Naive thymus-derived CD8-positive, alpha-beta T cell (primary cell): ENCODE data around the gene TRAF7. TPM values are rescaled to one million over a fixed set of nuclear protein-coding genes. Genes with fewer than 3 reads are reported as not detected.
"Not testable (repeated sequence)": the region's sequence is repeated elsewhere in the genome, so short reads cannot be mapped to it uniquely, and the experiment has no call there.

Experiments
- ATAC-seq, 2 donors: fragments of 150-1000 bp; cut with Tn5 transposase in 1 of 2; sonication (Bioruptor Pico), chemical (Tn5 transposase) in 1 of 2; 1 replicate in 1 of 2; 2 replicates in 1 of 2; pipeline ENCODE4 v1.10.0; 2021; ENCODE audit warnings: mild to moderate bottlenecking in 2 of 2, moderate library complexity in 2 of 2
- POLR2A ChIA-PET: fragments of 350-600 bp; sonication (Branson Sonifier 250); formaldehyde crosslinking; loops from one replicate; lab custom pipeline; 2021; ENCODE audit warnings: antibody characterized with exemption; lab: Charles Lee
- DNase-seq, 10 donors: peaks; one replicate each; pipeline versions ENCODE4 v3.0.0 to v3.0.0-alpha.2; 2020 to 2022
- H3K27ac Mint-ChIP-seq, 10 donors: one replicate each; pipeline ENCODE4 v1.8.0; 2020 to 2022; ENCODE audit warnings: mild to moderate bottlenecking in 10 of 10, mixed read lengths in 10 of 10, moderate library complexity in 4 of 10, inconsistent platforms in 1 of 10
- H3K27me3 Mint-ChIP-seq, 5 donors: one replicate each; pipeline ENCODE4 v1.8.0; 2021 to 2022; ENCODE audit warnings: mixed read lengths in 5 of 5
- H3K36me3 Mint-ChIP-seq, 3 donors: one replicate each; pipeline ENCODE4 v1.8.0; 2020 to 2022; ENCODE audit warnings: mixed read lengths in 3 of 3, mild to moderate bottlenecking in 2 of 3, inconsistent platforms in 1 of 3
- H3K4me1 Mint-ChIP-seq, 4 donors: one replicate each; pipeline ENCODE4 v1.8.0; 2021 to 2022; ENCODE audit warnings: mixed read lengths in 4 of 4
- H3K4me3 Mint-ChIP-seq, 10 donors: one replicate each; pipeline ENCODE4 v1.8.0; 2020 to 2022; ENCODE audit warnings: mild to moderate bottlenecking in 10 of 10, mixed read lengths in 10 of 10, moderate library complexity in 6 of 10, inconsistent platforms in 1 of 10
- H3K9me3 Mint-ChIP-seq, 9 donors: one replicate each; pipeline ENCODE4 v1.8.0; 2020 to 2022; ENCODE audit warnings: mixed read lengths in 9 of 9, mild to moderate bottlenecking in 3 of 9, inconsistent platforms in 1 of 9, moderate library complexity in 1 of 9
- polyA plus RNA-seq, 3 donors: library from polyadenylated mRNA; unstranded; fragments of 300-500 nt; fragmentation: Illumina TruSeq; gene quantifications; one replicate each; pipeline ENCODE4 v1.2.3, GENCODE V29; 2021
- total RNA-seq, 8 experiments: library from RNA in 2 of 8; stranded (reverse) in 2 of 8; gene quantifications; one replicate each; pipeline ENCODE4 v1.2.3 and lab custom pipeline; 2021 to 2026

Gene TRAF7
- total and polyA plus RNA-seq, 5 experiments from 2014 or later, result 3.5 to 39.5 (median 8.8) TPM

GRCh38 chr16:2124694-2125444 is 30.7 kb upstream of the TRAF7 start:
- Mint-ChIP-seq H3K27ac (peak overlapping the region in 4 of 10 donors; percentile 36 to 68 (median 45)), H3K4me1 (peaks cover 21 to 38% (median 25%) of the 10 kb centered on the region in 4 donors)
- DNase-seq, H3K9me3 Mint-ChIP-seq, POLR2A ChIA-PET, H3K36me3 Mint-ChIP-seq, H3K4me3 Mint-ChIP-seq, H3K27me3 Mint-ChIP-seq, ATAC-seq: not testable (repeated sequence)

- POLR2A ChIA-PET, result interaction anchor here (1.1 kb wide), 1 partner anchor 22 kb away, joined by 3 read pairs; the partner anchor contains the start of gene RAB26
- H3K4me1 Mint-ChIP-seq, result peaks cover 17 to 33% (median 20%) of the 10 kb centered on the region in 4 donors
- not testable (repeated sequence) for ATAC-seq, H3K36me3 Mint-ChIP-seq, H3K9me3 Mint-ChIP-seq, H3K27me3 Mint-ChIP-seq, DNase-seq, H3K4me3 Mint-ChIP-seq
- H3K27ac Mint-ChIP-seq, result peak overlapping the region in 3 of 10 donors; percentile 40 to 69 (median 68)
Measured at GRCh38 chr16:2125609-2126008, 30.0 kb upstream of the TRAF7 start.

DNA sequence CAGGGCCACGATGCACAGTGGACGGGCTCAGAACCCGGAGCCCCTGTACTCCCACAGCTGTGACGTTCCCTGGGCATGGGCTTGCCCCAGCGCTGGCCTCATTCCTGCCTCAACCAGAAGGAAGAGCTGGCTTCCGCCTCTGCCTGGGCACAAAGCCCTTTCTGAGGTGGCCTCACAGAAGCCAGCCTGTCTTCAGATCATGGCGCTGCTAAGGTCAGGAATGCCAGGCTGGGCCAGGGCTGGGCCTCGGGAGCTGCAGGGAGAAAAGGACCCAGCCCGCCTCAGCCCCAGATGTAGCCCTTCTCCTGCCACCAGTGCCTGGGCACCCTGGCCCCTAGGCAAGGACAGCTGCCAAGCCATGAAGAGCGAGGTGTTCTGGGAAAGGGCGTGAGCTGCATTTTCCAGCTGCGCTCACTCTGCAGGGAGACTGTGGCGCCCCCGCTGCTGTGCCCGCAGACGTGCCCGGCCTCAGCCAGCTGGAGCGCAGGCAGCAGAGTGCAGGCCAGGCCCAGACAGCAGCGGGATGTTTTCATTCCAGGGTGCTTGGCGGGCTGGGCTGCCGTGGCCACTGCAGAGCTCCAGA is 29.3 kb upstream of the TRAF7 start:
- H3K36me3 Mint-ChIP-seq, H3K4me3 Mint-ChIP-seq, ATAC-seq, DNase-seq, H3K27me3 Mint-ChIP-seq, H3K9me3 Mint-ChIP-seq: not testable (repeated sequence)
- Mint-ChIP-seq H3K4me1 (peaks cover 14 to 35% (median 18%) of the 10 kb centered on the region in 4 donors), H3K27ac (peak overlapping the region in 1 of 10 donors; percentile 48)
- POLR2A ChIA-PET, result interaction anchor here (0.6 to 1.1 kb wide), 2 partner anchors 22 to 116 kb away, joined by 3 to 4 read pairs; partner anchors contain the start of gene RAB26

GRCh38 chr16:2126928-2127556 is 28.5 kb upstream of the TRAF7 start:
- Mint-ChIP-seq H3K4me3 (peak overlapping the region in 3 of 10 donors; percentile 21 to 67 (median 33)), H3K27ac (peak overlapping the region in 7 of 10 donors; percentile 25 to 84 (median 64)), H3K4me1 (peaks cover 13 to 34% (median 17%) of the 10 kb centered on the region in 4 donors)
- H3K9me3 Mint-ChIP-seq, H3K36me3 Mint-ChIP-seq, H3K27me3 Mint-ChIP-seq: not testable (repeated sequence)
- ATAC-seq (peak; percentile 11 to 12), DNase-seq (peak in 4 of 10 donors; percentile 21 to 45 (median 37))
- POLR2A ChIA-PET, result interaction anchor here (1.1 kb wide), 1 partner anchor 21 kb away, joined by 3 read pairs; the partner anchor contains the start of gene RAB26

DNA sequence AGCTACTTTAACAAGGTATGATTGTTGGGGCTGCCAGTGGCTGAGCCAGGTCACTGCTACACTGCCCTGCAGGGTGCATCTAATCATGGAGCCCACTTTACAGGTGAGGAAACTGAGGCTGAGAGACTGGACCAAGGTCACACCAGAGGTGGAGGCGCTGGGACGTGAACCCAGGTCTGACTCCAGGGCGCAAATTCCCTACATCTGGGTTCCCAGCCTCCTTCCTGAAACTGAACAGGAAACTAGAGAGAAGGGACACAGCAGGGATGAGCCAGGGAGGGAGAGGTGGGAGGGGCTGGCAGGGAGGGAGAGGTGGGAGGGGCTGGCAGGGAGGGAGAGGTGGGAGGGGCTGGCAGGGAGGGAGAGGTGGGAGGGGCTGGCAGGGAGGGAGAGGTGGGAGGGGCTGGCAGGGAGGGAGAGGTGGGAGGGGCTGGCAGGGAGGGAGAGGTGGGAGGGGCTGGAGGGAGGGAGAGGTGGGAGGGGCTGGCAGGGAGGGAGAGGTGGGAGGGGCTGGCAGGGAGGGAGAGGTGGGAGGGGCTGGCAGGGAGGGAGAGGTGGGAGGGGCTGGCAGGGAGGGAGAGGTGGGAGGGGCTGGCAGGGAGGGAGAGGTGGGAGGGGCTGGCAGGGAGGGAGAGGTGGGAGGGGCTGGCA is 27.8 kb upstream of the TRAF7 start:
- DNase-seq, result peak in 2 of 10 donors; percentile 23
- H3K9me3 Mint-ChIP-seq, POLR2A ChIA-PET, ATAC-seq, H3K36me3 Mint-ChIP-seq, H3K27me3 Mint-ChIP-seq: not testable (repeated sequence)
- H3K27ac Mint-ChIP-seq, result peak overlapping the region in 2 of 10 donors; percentile 72 to 80
- peaks cover 13 to 34% (median 16%) of the 10 kb centered on the region in 4 donors for H3K4me1 Mint-ChIP-seq
- H3K4me3 Mint-ChIP-seq, result peak overlapping the region in 2 of 10 donors; percentile 21 to 67

DNA sequence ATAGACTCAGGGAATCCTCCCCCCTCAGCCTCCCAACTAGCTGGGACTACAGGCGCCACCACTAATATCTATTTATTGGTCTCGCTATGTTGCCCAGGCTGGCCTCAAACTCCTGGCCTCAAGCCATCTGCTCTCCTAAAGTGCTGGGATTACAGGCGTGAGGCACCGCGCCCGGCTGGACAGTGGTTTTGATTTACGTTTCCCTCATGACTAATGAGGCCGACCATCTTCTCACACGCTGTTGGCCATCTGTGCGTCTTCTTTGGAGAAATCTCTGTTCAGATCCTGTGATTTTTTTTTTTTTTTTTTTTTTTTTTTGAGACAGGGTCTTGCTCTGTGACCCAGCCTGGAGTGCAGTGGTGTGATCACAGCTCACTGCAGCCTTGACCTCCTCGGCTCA is 26.3 kb upstream of the TRAF7 start:
- H3K36me3 Mint-ChIP-seq, H3K27ac Mint-ChIP-seq, H3K9me3 Mint-ChIP-seq, DNase-seq, POLR2A ChIA-PET, H3K27me3 Mint-ChIP-seq, ATAC-seq: not testable (repeated sequence)
- Mint-ChIP-seq H3K4me3 (peak overlapping the region in 2 of 10 donors; percentile 14 to 84), H3K4me1 (peaks cover 13 to 36% (median 16%) of the 10 kb centered on the region in 4 donors)

- not testable (repeated sequence) for H3K36me3 Mint-ChIP-seq, DNase-seq, H3K27ac Mint-ChIP-seq, ATAC-seq, H3K27me3 Mint-ChIP-seq, H3K9me3 Mint-ChIP-seq, H3K4me3 Mint-ChIP-seq
- POLR2A ChIA-PET, result interaction anchor here (0.6 kb wide), 1 partner anchor 256 kb away, joined by 4 read pairs; no protein-coding TSS in a partner anchor
- H3K4me1 Mint-ChIP-seq, result peaks cover 13 to 34% (median 17%) of the 10 kb centered on the region in 4 donors
Measured at GRCh38 chr16:2129890-2130447, 25.6 kb upstream of the TRAF7 start.

GRCh38 chr16:2133797-2134196 is 21.8 kb upstream of the TRAF7 start:
- H3K27me3 Mint-ChIP-seq, H3K36me3 Mint-ChIP-seq, POLR2A ChIA-PET, H3K9me3 Mint-ChIP-seq, H3K27ac Mint-ChIP-seq, DNase-seq, ATAC-seq: not testable (repeated sequence)
- Mint-ChIP-seq H3K4me3 (peak overlapping the region in 2 of 10 donors; percentile 32 to 58), H3K4me1 (peaks cover 7 to 18% (median 11%) of the 10 kb centered on the region in 4 donors)

- Mint-ChIP-seq H3K27ac (peak overlapping the region in 2 of 10 donors; percentile 48 to 69), H3K4me1 (peaks cover 7 to 17% (median 10%) of the 10 kb centered on the region in 4 donors), H3K4me3 (peak overlapping the region; percentile 65 to 91 (median 78))
- POLR2A ChIA-PET, H3K36me3 Mint-ChIP-seq, H3K27me3 Mint-ChIP-seq, ATAC-seq, H3K9me3 Mint-ChIP-seq: not testable (repeated sequence)
- peak in 3 of 10 donors; percentile 9 to 34 (median 27) for DNase-seq
Measured at GRCh38 chr16:2135071-2135470, 20.5 kb upstream of the TRAF7 start.

DNA sequence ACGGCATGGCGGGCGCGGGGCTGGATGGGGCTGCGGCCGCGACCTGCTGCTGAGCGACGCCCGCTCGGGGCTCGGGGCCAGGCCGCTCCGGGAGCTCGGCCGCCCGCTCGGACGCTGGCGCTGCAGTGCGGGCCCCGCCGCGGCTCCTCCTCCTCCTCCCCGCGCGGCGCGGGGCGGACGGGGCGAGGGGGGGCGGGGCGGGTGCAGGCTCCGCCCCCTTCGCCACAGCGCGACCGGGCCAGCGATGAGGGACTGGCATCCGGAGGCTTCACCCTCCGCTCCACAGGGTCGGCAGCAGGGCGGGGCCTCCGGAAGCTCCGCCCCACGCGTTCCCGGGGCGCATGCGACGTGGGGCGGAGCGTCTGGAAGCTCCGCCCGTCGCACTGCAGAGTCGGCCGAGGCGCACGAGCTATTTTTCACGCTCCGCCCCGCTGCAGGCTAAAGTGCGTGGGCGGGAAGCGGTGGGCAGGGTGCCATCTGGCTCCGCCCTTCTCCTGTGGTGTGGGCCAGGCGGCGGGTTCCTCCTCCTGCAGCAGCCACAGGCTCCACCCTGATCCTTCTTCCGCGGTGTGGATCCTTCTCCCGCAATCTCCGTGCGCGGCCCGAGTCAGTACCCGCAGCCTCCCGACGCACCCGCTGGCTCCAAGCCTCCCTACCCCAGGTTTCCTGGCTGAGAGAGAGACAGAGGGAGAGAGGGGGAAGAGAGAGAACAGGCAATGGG is 19.7 kb upstream of the TRAF7 start, which contains the start of gene PKD1:
Gene PKD1 (minus strand): TSS at position 129 of the 721 bp plus-strand sequence. CDS start 209 bp downstream, outside the sequence.
- H3K9me3 Mint-ChIP-seq, H3K27me3 Mint-ChIP-seq, H3K36me3 Mint-ChIP-seq: not testable (repeated sequence)
- POLR2A ChIA-PET, result interaction anchor here (0.5 to 1.3 kb wide), 7 partner anchors 18 to 171 kb away, joined by 3 to 12 read pairs (median 3); partner anchors contain the start of genes NTHL1, RPS2, TRAF7 and TSC2
- H3K4me3 Mint-ChIP-seq, result peak within 1 kb of the TSS; percentile 85 to 97 (median 92)
- peak; percentile 94 to 99 (median 98) for DNase-seq
- ATAC-seq, result peak; percentile 76 to 90
- peak within 1 kb of the TSS; percentile 89 to 98 (median 94) for H3K27ac Mint-ChIP-seq
- peaks cover 10 to 22% (median 16%) of the 10 kb centered on the region in 4 donors for H3K4me1 Mint-ChIP-seq
